HG03175 (cell line): Measurements from ENCODE around the gene EFCAB14.
"Not testable (repeated sequence)": the region's sequence is repeated elsewhere in the genome, so short reads cannot be mapped to it uniquely, and the experiment has no call there.

ENCODE experiments used
- ATAC-seq: cut with Tn5 transposase; IDR thresholded peaks from one replicate; pipeline ENCODE4 v1.9.1; 2021; ENCODE audit warnings: mild to moderate bottlenecking, moderate library complexity; ENCODE audit not compliant: unreplicated experiment

EFCAB14 gene

DNA sequence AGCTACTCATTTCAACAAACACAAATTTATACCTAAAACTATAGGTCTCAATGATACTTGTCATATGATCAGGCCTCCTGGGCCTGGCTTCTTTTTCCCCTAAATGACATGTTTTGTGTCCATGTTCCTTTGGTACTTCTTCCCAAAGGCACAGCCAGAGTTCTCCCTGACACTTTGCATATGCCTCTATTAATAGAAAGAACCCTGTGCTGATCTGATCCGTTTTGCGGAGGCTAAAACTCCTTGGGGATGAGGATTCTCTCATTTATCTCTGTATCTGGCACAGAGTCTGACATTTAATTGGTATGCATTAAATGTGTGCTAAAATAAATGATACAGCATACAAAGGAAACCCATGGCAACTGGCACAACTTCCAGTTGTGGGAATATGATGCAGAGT, 62.3 kb downstream of the EFCAB14 start:
- no peak for ATAC-seq

GRCh38 chr1:46655848-46656247, 63.1 kb downstream of the EFCAB14 start:
- ATAC-seq = no peak

- ATAC-seq = not testable (repeated sequence)
These were observed 64.2 kb downstream of the EFCAB14 start for GRCh38 chr1:46654698-46655097.

DNA sequence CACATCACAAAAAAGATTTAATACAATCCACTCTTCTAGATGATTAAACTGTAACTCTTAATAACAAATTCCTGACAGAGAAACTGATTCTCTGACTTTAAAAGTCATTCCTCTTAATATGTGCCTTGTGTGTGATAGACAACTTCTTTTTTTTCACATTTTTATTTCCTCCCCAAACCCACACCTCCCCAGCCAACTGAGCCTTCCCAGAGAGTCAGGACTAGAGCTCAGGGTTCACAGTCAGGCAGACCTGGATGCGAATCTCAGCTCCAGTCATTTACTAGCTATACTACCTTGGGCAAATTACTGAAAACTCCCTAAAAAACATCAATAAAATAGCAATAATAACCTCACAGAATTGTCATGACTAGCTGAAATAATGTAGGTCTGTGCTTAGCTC, 64.9 kb downstream of the EFCAB14 start:
- ATAC-seq = no peak

- no peak for ATAC-seq
These were observed 65.4 kb downstream of the EFCAB14 start for GRCh38 chr1:46653405-46653958.

DNA sequence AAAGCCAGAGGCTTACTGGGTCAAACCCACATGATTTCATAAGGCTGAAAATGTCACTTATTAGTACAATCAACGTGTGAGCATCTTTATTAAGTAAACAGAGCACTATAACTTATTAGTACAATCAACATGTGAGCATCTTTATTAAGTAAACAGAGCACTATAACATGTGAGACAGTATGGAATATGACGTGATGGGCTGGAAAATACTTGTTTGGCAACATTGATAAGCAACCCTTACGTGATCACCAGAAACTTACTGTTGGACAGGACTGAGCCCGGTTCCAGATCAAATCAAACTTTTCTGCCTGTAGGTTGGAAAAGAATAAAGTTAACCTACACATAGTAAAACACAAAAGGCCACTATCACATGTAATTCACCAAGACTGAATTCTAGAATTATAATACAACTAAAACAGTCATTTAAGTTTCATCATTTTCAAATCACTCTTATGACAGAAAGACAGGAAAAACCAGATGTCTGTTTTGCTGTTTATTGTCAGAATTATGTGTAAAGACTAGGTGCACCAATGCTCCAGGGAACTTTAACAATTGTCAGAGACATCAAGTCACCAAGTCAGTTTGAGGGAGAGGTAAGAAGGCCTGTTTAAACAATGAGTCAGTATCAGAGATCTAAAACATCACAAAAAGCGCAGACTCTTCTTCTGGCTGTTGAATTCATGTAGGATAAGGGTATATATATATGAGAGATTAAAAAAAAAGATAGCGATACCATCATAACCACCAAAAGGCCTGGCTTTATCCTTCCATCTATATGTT, 66.4 kb downstream of the EFCAB14 start:
- no peak for ATAC-seq

GRCh38 chr1:46651152-46651551, 67.8 kb downstream of the EFCAB14 start:
- not testable (repeated sequence) for ATAC-seq

DNA sequence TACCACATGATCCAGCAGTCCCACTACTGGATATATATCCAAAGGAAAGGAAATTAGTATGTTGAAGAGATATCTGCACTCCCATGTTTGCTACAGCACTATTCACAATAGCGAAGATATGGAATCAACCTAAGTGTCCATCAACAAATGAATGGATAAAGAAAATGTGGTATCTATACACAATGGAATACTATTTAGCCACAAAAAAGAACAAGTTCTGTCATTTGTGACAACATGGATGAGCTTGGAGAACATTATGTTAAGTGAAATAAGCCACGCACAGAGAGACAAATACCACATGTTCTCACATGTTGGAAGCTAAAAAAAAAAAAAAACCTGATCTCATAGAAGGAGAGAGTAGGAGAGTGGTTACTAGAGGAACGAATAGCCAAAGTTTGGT, 68.4 kb downstream of the EFCAB14 start:
- ATAC-seq = no peak

GRCh38 chr1:46649764-46650163, 69.2 kb downstream of the EFCAB14 start:
- no peak for ATAC-seq

DNA sequence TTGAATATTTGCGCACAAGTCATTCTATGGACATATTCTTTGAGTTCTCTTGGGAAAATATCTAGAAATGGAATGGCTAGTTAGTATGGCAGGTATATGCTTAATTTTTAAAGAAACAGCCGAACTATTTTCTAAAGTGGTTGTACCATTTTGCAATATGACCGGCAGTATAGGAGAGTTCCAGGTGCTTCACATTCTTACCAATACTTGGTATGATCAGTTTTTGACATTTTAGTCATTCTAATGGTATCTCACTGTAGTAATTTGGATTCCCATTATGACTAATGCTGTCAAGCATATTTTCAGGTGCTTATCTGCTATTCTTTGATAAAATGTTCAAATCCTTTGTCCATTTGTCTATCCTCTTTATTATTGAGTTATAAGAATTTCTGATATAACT, 71.3 kb downstream of the EFCAB14 start:
- no peak for ATAC-seq

DNA sequence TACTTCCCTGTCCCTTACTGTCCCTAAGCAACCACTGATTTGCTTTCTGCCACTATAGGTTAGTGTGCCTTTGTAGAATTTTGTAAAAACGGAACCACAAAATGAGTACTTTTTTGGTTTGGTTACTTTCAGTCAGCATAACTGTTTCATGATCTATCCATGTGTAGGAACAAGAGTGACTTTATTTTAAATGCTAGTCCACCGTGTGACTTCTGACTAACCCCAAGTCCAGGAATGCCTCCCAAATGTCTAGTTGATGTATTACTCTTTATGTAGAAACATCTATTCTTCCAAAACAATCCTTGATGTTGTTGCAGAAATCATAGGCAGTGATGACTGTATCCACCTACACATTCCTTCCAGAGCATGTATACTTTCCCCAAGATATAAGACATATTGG, 72.1 kb downstream of the EFCAB14 start:
- no peak for ATAC-seq

- ATAC-seq = no peak
These were observed 72.6 kb downstream of the EFCAB14 start for GRCh38 chr1:46646331-46646730.

DNA sequence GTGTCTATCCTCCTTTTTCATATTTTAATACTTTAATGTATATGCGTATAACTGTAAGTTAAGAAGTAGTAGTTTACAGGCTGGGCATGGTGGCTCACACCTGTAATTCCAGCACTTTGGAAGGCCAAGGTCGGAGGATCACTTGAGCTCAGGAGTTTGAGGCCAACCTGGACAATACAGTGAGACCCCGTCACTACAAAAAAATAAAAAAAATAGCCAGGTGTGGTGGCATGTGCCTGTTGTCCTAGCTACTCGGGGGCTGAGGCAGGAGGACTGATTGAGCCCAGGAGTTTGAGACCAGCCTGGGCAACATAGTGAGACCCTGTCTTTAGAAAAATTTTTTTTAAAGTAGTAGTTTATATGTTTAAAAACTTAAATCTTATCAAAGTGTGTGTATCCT, 73.1 kb downstream of the EFCAB14 start:
- no peak for ATAC-seq

GRCh38 chr1:46643368-46643775, 75.5 kb downstream of the EFCAB14 start:
- ATAC-seq = no peak

GRCh38 chr1:46642115-46642680, 76.7 kb downstream of the EFCAB14 start:
- ATAC-seq = no peak

GRCh38 chr1:46639547-46639946, 79.4 kb downstream of the EFCAB14 start:
- no peak for ATAC-seq

GRCh38 chr1:46638921-46639320, 80.0 kb downstream of the EFCAB14 start:
- ATAC-seq = no peak

GRCh38 chr1:46637444-46638083, 81.3 kb downstream of the EFCAB14 start:
- no peak for ATAC-seq

GRCh38 chr1:46635205-46635604, 83.7 kb downstream of the EFCAB14 start:
- no peak for ATAC-seq

GRCh38 chr1:46630719-46631118, 88.2 kb downstream of the EFCAB14 start:
- no peak for ATAC-seq
